SK-N-SH (cell line): ENCODE data around the gene CCL17. TPM values are rescaled to one million over a fixed set of nuclear protein-coding genes. Genes with fewer than 3 reads are reported as not detected.

ENCODE experiments used
- CTCF ChIA-PET: fragments of 300-600, 350-600 bp; formaldehyde crosslinking; extraction: SDS; loops from one replicate; lab custom pipeline; 2021; lab: Yijun Ruan, JAX
- POLR2A ChIA-PET: fragments of 350-600 bp; sonication (Branson Sonifier 250); formaldehyde crosslinking; extraction: SDS; loops from one replicate; lab custom pipeline; 2020; ENCODE audit warnings: antibody characterized with exemption, inconsistent platforms; lab: Yijun Ruan, JAX
- DNase-seq: peaks from one replicate; pipeline ENCODE4 v3.0.0; 2012
- H2AFZ ChIP-seq: fragments of 200-600 bp; sonication (generic); 2 replicates; pipeline ENCODE4 v1.8.1; 2016; ENCODE audit warnings: antibody characterized with exemption, mild to moderate bottlenecking, low read depth
- H3F3A ChIP-seq: fragments of 200-600 bp; sonication (generic); replicated peaks from 2 replicates; pipeline ENCODE3; 2016; ENCODE audit warnings: antibody characterized with exemption, mild to moderate bottlenecking; ENCODE audit not compliant: insufficient read depth
- H3K27ac ChIP-seq, 2 experiments: fragments of 200-500 bp in 1 of 2; fragments of 200-600 bp in 1 of 2; sonication (Bioruptor generic) in 1 of 2; sonication (generic), shearing (Covaris generic) in 1 of 2; 2 replicates each; pipeline versions ENCODE4 v1.5.1 to v1.6.1; 2014 to 2016; ENCODE audit warnings: low read depth in 2 of 2, inconsistent platforms in 1 of 2, low read length in 1 of 2, mild to moderate bottlenecking in 1 of 2, mixed read lengths in 1 of 2
- H3K27me3 ChIP-seq: fragments of 200-600 bp; sonication (generic), shearing (Covaris generic); 2 replicates; pipeline ENCODE4 v1.6.1; 2016; ENCODE audit warnings: mixed run types; ENCODE audit not compliant: insufficient read depth
- H3K36me3 ChIP-seq, 2 experiments: fragments of 200-500 bp in 1 of 2; fragments of 200-600 bp in 1 of 2; sonication (Bioruptor generic) in 1 of 2; sonication (generic) in 1 of 2; replicated peaks in 1 of 2; 2 replicates each; pipeline versions ENCODE3 to v1.5.1; 2014 to 2016; ENCODE audit warnings: low read length in 1 of 2, mild to moderate bottlenecking in 1 of 2; ENCODE audit not compliant: insufficient read depth in 2 of 2, control insufficient read depth in 1 of 2
- H3K4me1 ChIP-seq, 2 experiments: fragments of 200-500 bp in 1 of 2; fragments of 200-600 bp in 1 of 2; sonication (Bioruptor generic) in 1 of 2; sonication (generic), shearing (Covaris generic) in 1 of 2; 2 replicates each; pipeline versions ENCODE4 v1.5.1 to v1.6.1; 2014 to 2016; ENCODE audit warnings: low read depth in 1 of 2, low read length in 1 of 2, mixed run types in 1 of 2; ENCODE audit not compliant: insufficient read depth in 2 of 2, control insufficient read depth in 1 of 2
- H3K4me2 ChIP-seq: fragments of 200-600 bp; sonication (generic), shearing (Covaris generic); 2 replicates; pipeline ENCODE4 v1.6.1; 2017; ENCODE audit warnings: mixed run types
- H3K4me3 ChIP-seq, 2 experiments: fragments of 200-500 bp in 1 of 2; fragments of 200-600 bp in 1 of 2; sonication (Bioruptor generic) in 1 of 2; sonication (generic), shearing (Covaris generic) in 1 of 2; 2 replicates each; pipeline versions ENCODE4 v1.5.1 to v1.8.1; 2014 to 2016; ENCODE audit warnings: low read depth in 2 of 2, inconsistent platforms in 1 of 2, low read length in 1 of 2, mild to moderate bottlenecking in 1 of 2, mixed read lengths in 1 of 2, moderate library complexity in 1 of 2
- H3K79me2 ChIP-seq: fragments of 200-600 bp; sonication (generic); 2 replicates; pipeline ENCODE4 v1.8.1; 2017; ENCODE audit warnings: mild to moderate bottlenecking; ENCODE audit not compliant: insufficient read depth
- H3K9ac ChIP-seq: fragments of 200-600 bp; sonication (generic); 2 replicates; pipeline ENCODE4 v1.6.1; 2017; ENCODE audit warnings: mixed run types
- H3K9me2 ChIP-seq: fragments of 200-600 bp; sonication (generic); 2 replicates; pipeline ENCODE4 v1.6.1; 2017; ENCODE audit warnings: mixed run types
- H3K9me3 ChIP-seq: fragments of 200-600 bp; sonication (generic); 2 replicates; pipeline ENCODE4 v1.6.1; 2017; ENCODE audit warnings: mixed run types, mild to moderate bottlenecking, moderate library complexity
- H4K20me1 ChIP-seq: fragments of 200-600 bp; sonication (generic); 2 replicates; pipeline ENCODE4 v1.6.1; 2017; ENCODE audit warnings: mild to moderate bottlenecking, mixed run types; ENCODE audit not compliant: insufficient read depth
- ELF1 ChIP-seq: IDR thresholded peaks from 2 replicates; pipeline ENCODE4 v1.4.0; 2012
- EP300 ChIP-seq, 2 experiments: IDR thresholded peaks; 2 replicates each; pipeline versions ENCODE4 v1.4.0 to v1.6.1; 2012; ENCODE audit warnings: borderline replicate concordance in 1 of 2, low read depth in 1 of 2, low read length in 1 of 2
- FOSL2 ChIP-seq: IDR thresholded peaks from 2 replicates; pipeline ENCODE4 v1.4.0; 2012; ENCODE audit warnings: low read depth, mild to moderate bottlenecking, moderate library complexity, borderline replicate concordance
- GABPA ChIP-seq: IDR thresholded peaks from 2 replicates; pipeline ENCODE4 v1.4.0; 2012; ENCODE audit warnings: low read depth, mild to moderate bottlenecking
- NRF1 ChIP-seq: IDR thresholded peaks from 2 replicates; pipeline ENCODE4 v1.6.1; 2012; ENCODE audit warnings: low read depth, mild to moderate bottlenecking, low read length
- POLR2AphosphoS5 ChIP-seq: IDR thresholded peaks from 2 replicates; pipeline ENCODE4 v1.6.1; 2012; ENCODE audit warnings: low read depth, low read length
- RAD21 ChIP-seq: IDR thresholded peaks from 2 replicates; pipeline ENCODE4 v1.6.1; 2012; ENCODE audit warnings: mild to moderate bottlenecking, low read length
- RCOR1 ChIP-seq: fragments of 150-350 bp; IDR thresholded peaks from 2 replicates; pipeline ENCODE4 v1.6.1; 2017; ENCODE audit warnings: antibody characterized with exemption, low read length
- SIN3A ChIP-seq: IDR thresholded peaks from 2 replicates; pipeline ENCODE4 v1.6.1; 2012; ENCODE audit warnings: low read depth, mild to moderate bottlenecking, low read length, moderate library complexity, borderline replicate concordance
- SMC3 ChIP-seq: IDR thresholded peaks from 2 replicates; pipeline ENCODE4 v1.6.1; 2012; ENCODE audit warnings: low read depth, low read length, improper control_type of control experiment
- TAF1 ChIP-seq: IDR thresholded peaks from 2 replicates; pipeline ENCODE4 v1.6.1; 2012; ENCODE audit warnings: low read depth, mild to moderate bottlenecking, low read length, moderate library complexity, borderline replicate concordance
- YY1 ChIP-seq: IDR thresholded peaks from 2 replicates; pipeline ENCODE4 v1.4.0; 2012; ENCODE audit warnings: low read depth, mild to moderate bottlenecking
- WGBS: methylation state at CpG from one replicate; pipeline ENCODE4 v1.1.6; 2017; ENCODE audit warnings: low lambda C conversion rate; 5-methylcytosine and 5-hydroxymethylcytosine counted together
- polyA plus RNA-seq, 3 experiments: library from polyadenylated mRNA; depleted of rRNA; stranded (reverse); fragments of >200 nt; gene quantifications; 2 replicates each; pipeline ENCODE4 v1.2.3, GENCODE V29; 2012
- TF ChIP-seq, protein P1 (sequence below): fragments of 200-600 bp; sonication (generic); IDR thresholded peaks from 2 replicates; pipeline ENCODE4 v1.6.1; 2017; ENCODE audit warnings: antibody characterized with exemption, mild to moderate bottlenecking, moderate library complexity
- TF ChIP-seq, protein P2 (sequence below): IDR thresholded peaks from 2 replicates; pipeline ENCODE4 v1.4.0; 2012; ENCODE audit warnings: low read depth, borderline replicate concordance
- TF ChIP-seq, protein P3 (sequence below): fragments of 150-350 bp; IDR thresholded peaks from 2 replicates; pipeline ENCODE4 v1.6.1; 2016; ENCODE audit warnings: mild to moderate bottlenecking, low read depth, low read length
- TF ChIP-seq, protein P4 (sequence below): IDR thresholded peaks from 2 replicates; pipeline ENCODE4 v1.6.1; 2012; ENCODE audit warnings: mild to moderate bottlenecking, low read depth, low read length, moderate library complexity
- TF ChIP-seq, protein P5 (sequence below): IDR thresholded peaks from 2 replicates; pipeline ENCODE4; 2012
- TF ChIP-seq, protein P6 (sequence below): IDR thresholded peaks from 2 replicates; pipeline ENCODE4 v1.4.0; 2012; ENCODE audit warnings: low read depth, borderline replicate concordance

CCL17 gene
- polyA plus RNA-seq, 1 of the 3 experiments (the other 2 are of a cell fraction): not detected

DNA sequence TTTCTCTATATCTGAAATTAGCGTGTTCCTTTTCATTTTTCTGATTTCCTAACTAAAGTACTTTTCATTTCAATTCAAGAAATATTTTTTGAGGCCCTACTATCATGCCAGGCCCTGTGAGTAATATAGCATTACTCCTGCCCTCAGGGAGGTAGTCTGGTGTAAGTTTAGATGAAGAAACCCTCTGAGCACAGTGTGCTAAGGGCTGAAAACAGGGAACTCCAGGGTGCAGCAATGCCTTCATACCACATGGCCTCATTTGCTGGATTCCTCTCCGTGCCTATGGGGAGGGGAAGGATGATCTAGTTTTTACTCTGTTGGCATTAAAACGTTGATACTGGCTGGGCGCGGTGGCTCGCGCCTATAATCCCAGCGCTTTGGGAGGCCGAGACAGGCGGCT lies 47.5 kb downstream of the CCL17 start (continued):
- TF ChIP-seq SIN3A (no peak), SMC3 (no peak)
- TF ChIP-seq, all 33 proteins: peak for 0

DNA sequence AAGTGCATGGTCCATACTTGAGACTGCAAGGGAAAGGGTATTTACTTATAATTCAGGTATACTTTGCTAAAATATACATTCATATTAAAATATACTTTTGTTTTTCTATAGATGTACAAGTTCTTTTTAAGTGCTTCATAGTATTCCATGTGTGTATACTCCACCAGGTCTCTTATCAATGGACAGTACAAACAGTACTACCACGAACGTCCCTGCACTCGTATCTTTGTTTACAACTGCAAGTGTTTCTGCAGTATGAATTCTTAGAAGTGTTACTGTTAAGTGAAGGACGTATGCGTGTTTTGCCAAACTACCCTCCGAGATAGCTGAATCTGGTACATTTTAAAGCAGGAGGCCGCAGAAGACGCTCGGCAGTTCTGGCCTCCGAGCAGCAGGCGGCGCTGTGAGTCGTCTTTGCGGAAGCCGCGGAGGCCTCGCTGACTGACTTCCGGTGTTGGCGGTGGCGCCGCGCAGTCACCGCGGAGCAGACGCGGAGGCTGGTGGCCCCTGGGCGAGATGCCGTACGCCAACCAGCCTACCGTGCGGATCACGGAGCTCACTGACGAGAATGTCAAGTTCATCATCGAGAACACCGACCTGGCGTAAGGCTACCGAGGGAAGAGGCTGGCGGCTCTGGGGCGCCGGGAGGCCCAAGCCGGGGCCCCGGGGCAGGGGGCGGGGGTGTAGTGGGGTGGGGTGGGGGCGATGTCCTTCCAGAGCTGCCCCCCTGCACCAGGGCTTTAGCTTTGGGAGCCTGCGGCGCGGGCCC lies 57.8 kb downstream of the CCL17 start, which contains the start of gene POLR2C:
Gene POLR2C (plus strand): TSS at position 471 of the 769 bp plus-strand sequence. CDS start 46 bp downstream, at position 517.
- CTCF ChIA-PET: interaction anchor here (0.6 to 13.6 kb wide), 31 partner anchors 8 to 761 kb away, joined by 3 to 218 read pairs (median 5); partner anchors contain the start of genes ADGRG5, CCDC102A, CIAPIN1 and COQ9
- peak; percentile 92 for DNase-seq
- POLR2A ChIA-PET: interaction anchor here (1.0 to 3.2 kb wide), 11 partner anchors 8 to 197 kb away, joined by 3 to 17 read pairs (median 7); partner anchors contain the start of genes CIAPIN1, COQ9 and DOK4
- TF ChIP-seq RAD21: peak; percentile 49
- TF ChIP-seq, protein P1, sequence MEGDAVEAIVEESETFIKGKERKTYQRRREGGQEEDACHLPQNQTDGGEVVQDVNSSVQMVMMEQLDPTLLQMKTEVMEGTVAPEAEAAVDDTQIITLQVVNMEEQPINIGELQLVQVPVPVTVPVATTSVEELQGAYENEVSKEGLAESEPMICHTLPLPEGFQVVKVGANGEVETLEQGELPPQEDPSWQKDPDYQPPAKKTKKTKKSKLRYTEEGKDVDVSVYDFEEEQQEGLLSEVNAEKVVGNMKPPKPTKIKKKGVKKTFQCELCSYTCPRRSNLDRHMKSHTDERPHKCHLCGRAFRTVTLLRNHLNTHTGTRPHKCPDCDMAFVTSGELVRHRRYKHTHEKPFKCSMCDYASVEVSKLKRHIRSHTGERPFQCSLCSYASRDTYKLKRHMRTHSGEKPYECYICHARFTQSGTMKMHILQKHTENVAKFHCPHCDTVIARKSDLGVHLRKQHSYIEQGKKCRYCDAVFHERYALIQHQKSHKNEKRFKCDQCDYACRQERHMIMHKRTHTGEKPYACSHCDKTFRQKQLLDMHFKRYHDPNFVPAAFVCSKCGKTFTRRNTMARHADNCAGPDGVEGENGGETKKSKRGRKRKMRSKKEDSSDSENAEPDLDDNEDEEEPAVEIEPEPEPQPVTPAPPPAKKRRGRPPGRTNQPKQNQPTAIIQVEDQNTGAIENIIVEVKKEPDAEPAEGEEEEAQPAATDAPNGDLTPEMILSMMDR: peak; percentile 85
- no peak for TF ChIP-seq NRF1
- TF ChIP-seq EP300 (IDR thresholded peaks at IDR 0.05; ENCODE audit: borderline replicate concordance in 1 of 2, low read depth in 1 of 2, low read length in 1 of 2): no peak; a peak in 1 of 4 replicates
- no peak for TF ChIP-seq YY1
- TF ChIP-seq, protein P2, sequence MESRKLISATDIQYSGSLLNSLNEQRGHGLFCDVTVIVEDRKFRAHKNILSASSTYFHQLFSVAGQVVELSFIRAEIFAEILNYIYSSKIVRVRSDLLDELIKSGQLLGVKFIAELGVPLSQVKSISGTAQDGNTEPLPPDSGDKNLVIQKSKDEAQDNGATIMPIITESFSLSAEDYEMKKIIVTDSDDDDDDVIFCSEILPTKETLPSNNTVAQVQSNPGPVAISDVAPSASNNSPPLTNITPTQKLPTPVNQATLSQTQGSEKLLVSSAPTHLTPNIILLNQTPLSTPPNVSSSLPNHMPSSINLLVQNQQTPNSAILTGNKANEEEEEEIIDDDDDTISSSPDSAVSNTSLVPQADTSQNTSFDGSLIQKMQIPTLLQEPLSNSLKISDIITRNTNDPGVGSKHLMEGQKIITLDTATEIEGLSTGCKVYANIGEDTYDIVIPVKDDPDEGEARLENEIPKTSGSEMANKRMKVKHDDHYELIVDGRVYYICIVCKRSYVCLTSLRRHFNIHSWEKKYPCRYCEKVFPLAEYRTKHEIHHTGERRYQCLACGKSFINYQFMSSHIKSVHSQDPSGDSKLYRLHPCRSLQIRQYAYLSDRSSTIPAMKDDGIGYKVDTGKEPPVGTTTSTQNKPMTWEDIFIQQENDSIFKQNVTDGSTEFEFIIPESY: peak; percentile 73; the same call in 1 of the 2 replicates
- peak; percentile 99 for TF ChIP-seq TAF1
- TF ChIP-seq ELF1: peak; percentile 93
- TF ChIP-seq FOSL2: no peak
- TF ChIP-seq, protein P3, sequence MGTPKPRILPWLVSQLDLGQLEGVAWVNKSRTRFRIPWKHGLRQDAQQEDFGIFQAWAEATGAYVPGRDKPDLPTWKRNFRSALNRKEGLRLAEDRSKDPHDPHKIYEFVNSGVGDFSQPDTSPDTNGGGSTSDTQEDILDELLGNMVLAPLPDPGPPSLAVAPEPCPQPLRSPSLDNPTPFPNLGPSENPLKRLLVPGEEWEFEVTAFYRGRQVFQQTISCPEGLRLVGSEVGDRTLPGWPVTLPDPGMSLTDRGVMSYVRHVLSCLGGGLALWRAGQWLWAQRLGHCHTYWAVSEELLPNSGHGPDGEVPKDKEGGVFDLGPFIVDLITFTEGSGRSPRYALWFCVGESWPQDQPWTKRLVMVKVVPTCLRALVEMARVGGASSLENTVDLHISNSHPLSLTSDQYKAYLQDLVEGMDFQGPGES: no peak
- peak; percentile 98 for TF ChIP-seq POLR2AphosphoS5
- peak; percentile 46; the same call in 1 of the 2 replicates for TF ChIP-seq SMC3
- TF ChIP-seq, protein P4, sequence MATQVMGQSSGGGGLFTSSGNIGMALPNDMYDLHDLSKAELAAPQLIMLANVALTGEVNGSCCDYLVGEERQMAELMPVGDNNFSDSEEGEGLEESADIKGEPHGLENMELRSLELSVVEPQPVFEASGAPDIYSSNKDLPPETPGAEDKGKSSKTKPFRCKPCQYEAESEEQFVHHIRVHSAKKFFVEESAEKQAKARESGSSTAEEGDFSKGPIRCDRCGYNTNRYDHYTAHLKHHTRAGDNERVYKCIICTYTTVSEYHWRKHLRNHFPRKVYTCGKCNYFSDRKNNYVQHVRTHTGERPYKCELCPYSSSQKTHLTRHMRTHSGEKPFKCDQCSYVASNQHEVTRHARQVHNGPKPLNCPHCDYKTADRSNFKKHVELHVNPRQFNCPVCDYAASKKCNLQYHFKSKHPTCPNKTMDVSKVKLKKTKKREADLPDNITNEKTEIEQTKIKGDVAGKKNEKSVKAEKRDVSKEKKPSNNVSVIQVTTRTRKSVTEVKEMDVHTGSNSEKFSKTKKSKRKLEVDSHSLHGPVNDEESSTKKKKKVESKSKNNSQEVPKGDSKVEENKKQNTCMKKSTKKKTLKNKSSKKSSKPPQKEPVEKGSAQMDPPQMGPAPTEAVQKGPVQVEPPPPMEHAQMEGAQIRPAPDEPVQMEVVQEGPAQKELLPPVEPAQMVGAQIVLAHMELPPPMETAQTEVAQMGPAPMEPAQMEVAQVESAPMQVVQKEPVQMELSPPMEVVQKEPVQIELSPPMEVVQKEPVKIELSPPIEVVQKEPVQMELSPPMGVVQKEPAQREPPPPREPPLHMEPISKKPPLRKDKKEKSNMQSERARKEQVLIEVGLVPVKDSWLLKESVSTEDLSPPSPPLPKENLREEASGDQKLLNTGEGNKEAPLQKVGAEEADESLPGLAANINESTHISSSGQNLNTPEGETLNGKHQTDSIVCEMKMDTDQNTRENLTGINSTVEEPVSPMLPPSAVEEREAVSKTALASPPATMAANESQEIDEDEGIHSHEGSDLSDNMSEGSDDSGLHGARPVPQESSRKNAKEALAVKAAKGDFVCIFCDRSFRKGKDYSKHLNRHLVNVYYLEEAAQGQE: 0 out of 2 replicates have a peak, but pooled peaks have one; percentile 50
- peak; percentile 96 for TF ChIP-seq GABPA
- peak; percentile 50 for TF ChIP-seq RCOR1
- TF ChIP-seq, protein P5, sequence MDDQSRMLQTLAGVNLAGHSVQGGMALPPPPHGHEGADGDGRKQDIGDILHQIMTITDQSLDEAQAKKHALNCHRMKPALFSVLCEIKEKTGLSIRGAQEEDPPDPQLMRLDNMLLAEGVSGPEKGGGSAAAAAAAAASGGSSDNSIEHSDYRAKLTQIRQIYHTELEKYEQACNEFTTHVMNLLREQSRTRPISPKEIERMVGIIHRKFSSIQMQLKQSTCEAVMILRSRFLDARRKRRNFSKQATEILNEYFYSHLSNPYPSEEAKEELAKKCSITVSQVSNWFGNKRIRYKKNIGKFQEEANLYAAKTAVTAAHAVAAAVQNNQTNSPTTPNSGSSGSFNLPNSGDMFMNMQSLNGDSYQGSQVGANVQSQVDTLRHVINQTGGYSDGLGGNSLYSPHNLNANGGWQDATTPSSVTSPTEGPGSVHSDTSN: no peak
- TF ChIP-seq, protein P6, sequence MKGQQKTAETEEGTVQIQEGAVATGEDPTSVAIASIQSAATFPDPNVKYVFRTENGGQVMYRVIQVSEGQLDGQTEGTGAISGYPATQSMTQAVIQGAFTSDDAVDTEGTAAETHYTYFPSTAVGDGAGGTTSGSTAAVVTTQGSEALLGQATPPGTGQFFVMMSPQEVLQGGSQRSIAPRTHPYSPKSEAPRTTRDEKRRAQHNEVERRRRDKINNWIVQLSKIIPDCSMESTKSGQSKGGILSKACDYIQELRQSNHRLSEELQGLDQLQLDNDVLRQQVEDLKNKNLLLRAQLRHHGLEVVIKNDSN: no peak

More for the DNA sequence above, 57.8 kb downstream of the CCL17 start, which contains the start of gene POLR2C:
- no peaks in the 10 kb centered on the region for H3K9me2 ChIP-seq
- 2% methylated on average over 21 of the region's 47 CpGs for WGBS
- H3K36me3 ChIP-seq: peaks cover 32 to 61% of the 10 kb centered on the region in 2 experiments
- H3K27ac ChIP-seq: peak within 1 kb of the TSS; percentile 12 to 89; a peak in 2 of 4 replicates
- peaks cover 8% of the 10 kb centered on the region for H3F3A ChIP-seq
- H3K9ac ChIP-seq: peak within 1 kb of the TSS; percentile 74
- peaks cover 35% of the 10 kb centered on the region for H3K79me2 ChIP-seq
- H3K4me3 ChIP-seq: peak within 1 kb of the TSS; percentile 72 to 97
- H4K20me1 ChIP-seq: no peaks in the 10 kb centered on the region
- peak within 1 kb of the TSS; percentile 95 for H3K4me2 ChIP-seq
- no peak within 1 kb of the TSS; the same call in 1 of the 2 replicates for H2AFZ ChIP-seq
- peaks cover 8 to 13% of the 10 kb centered on the region in 2 experiments; a peak in 1 of 4 replicates for H3K4me1 ChIP-seq
- no peaks in the 10 kb centered on the region for H3K9me3 ChIP-seq
- no peaks in the 10 kb centered on the region for H3K27me3 ChIP-seq
